HEK293 (cell line): ENCODE results near the gene GYS2.

Source experiments
- CTCF ChIA-PET: fragments of 350-600 bp; formaldehyde crosslinking; extraction: SDS; loops from one replicate; lab custom pipeline; 2021; ENCODE audit warnings: antibody characterized with exemption; lab: Yijun Ruan, JAX
- POLR2A ChIA-PET: fragments of 300-600 bp; formaldehyde crosslinking; extraction: SDS; loops from one replicate; lab custom pipeline; 2020; ENCODE audit warnings: antibody characterized with exemption, inconsistent platforms; lab: Yijun Ruan, JAX
- H3K27ac ChIP-seq: fragments of 200-500 bp; sonication (Bioruptor generic); 2 replicates; pipeline ENCODE4 v1.5.1; 2014; ENCODE audit warnings: low read depth, low read length, control low read depth, inconsistent platforms; ENCODE audit errors: extremely low read depth
- H3K36me3 ChIP-seq, 2 experiments: fragments of 200-500 bp in 1 of 2; sonication (Bioruptor generic) in 1 of 2; 1 replicate in 1 of 2; 2 replicates in 1 of 2; pipeline ENCODE4 v1.5.1; 2014 to 2017; ENCODE audit warnings: inconsistent platforms in 2 of 2, low read length in 2 of 2; ENCODE audit not compliant: control insufficient read depth in 2 of 2, insufficient read depth in 1 of 2
- H3K4me1 ChIP-seq: fragments of 200-500 bp; sonication (Bioruptor generic); 2 replicates; pipeline ENCODE4 v1.5.1; 2014; ENCODE audit warnings: mild to moderate bottlenecking, low read length, inconsistent platforms; ENCODE audit not compliant: control insufficient read depth, insufficient read depth
- H3K4me3 ChIP-seq: 2 replicates; pipeline ENCODE4 v1.5.1; 2011; ENCODE audit warnings: low read depth, mild to moderate bottlenecking, control low read depth, low read length, moderate library complexity
- H3K9me3 ChIP-seq: fragments of 200-500 bp; sonication (Bioruptor generic); 2 replicates; pipeline ENCODE4 v1.5.1; 2014; ENCODE audit warnings: low read depth, low read length, inconsistent platforms; ENCODE audit not compliant: control insufficient read depth, insufficient read depth
- KLF16 ChIP-seq: fragments of 450-650 bp; formaldehyde crosslinking; IDR thresholded peaks from 2 replicates; pipeline ENCODE4 v1.5.1; 2017; ENCODE audit warnings: missing biosample characterization, missing genetic modification characterization
- KLF7 ChIP-seq: fragments of 450-650 bp; formaldehyde crosslinking; IDR thresholded peaks from 2 replicates; pipeline ENCODE4 v1.5.1; 2016; ENCODE audit warnings: missing biosample characterization, missing genetic modification characterization, borderline replicate concordance
- ZNF19 ChIP-seq: fragments of 450-650 bp; formaldehyde crosslinking; IDR thresholded peaks from 2 replicates; pipeline ENCODE4; 2016; ENCODE audit warnings: missing biosample characterization, missing genetic modification characterization, low read depth
- ZNF423 ChIP-seq: fragments of 450-650 bp; formaldehyde crosslinking; IDR thresholded peaks from 2 replicates; pipeline ENCODE4 v1.5.1; 2016; ENCODE audit warnings: missing biosample characterization, missing genetic modification characterization
- ZNF529 ChIP-seq: fragments of 450-650 bp; formaldehyde crosslinking; IDR thresholded peaks from 2 replicates; pipeline ENCODE4 v1.5.1; 2017; ENCODE audit warnings: missing genetic modification characterization, missing biosample characterization; ENCODE audit not compliant: insufficient replicate concordance
- ZNF555 ChIP-seq: fragments of 450-650 bp; formaldehyde crosslinking; conservative IDR thresholded peaks from 2 replicates; pipeline ENCODE4 v1.5.1; 2017; ENCODE audit warnings: missing biosample characterization, mild to moderate bottlenecking, missing genetic modification characterization, inconsistent platforms
- ZNF585B ChIP-seq: fragments of 450-650 bp; formaldehyde crosslinking; IDR thresholded peaks from 2 replicates; pipeline ENCODE4 v1.5.1; 2016; ENCODE audit warnings: missing biosample characterization, missing genetic modification characterization
- ZNF677 ChIP-seq: fragments of 450-650 bp; IDR thresholded peaks from 2 replicates; pipeline ENCODE4 v1.5.0; 2018; ENCODE audit warnings: missing biosample characterization, mild to moderate bottlenecking, missing genetic modification characterization, moderate library complexity
- ZSCAN23 ChIP-seq: fragments of 450-650 bp; formaldehyde crosslinking; IDR thresholded peaks from 2 replicates; pipeline ENCODE4 v1.5.1; 2016; ENCODE audit warnings: missing biosample characterization, missing genetic modification characterization
- ZXDB ChIP-seq: fragments of 450-650 bp; formaldehyde crosslinking; IDR thresholded peaks from 2 replicates; pipeline ENCODE4 v1.5.1; 2016; ENCODE audit warnings: missing biosample characterization, missing genetic modification characterization
- TF ChIP-seq, protein P1 (sequence below): fragments of 450-650 bp; formaldehyde crosslinking; IDR thresholded peaks from 2 replicates; pipeline ENCODE4 v1.5.1; 2016; ENCODE audit warnings: missing biosample characterization, missing genetic modification characterization
- TF ChIP-seq, protein P2 (sequence below): fragments of 450-650 bp; formaldehyde crosslinking; IDR thresholded peaks from 2 replicates; pipeline ENCODE4 v1.5.1; 2016; ENCODE audit warnings: missing biosample characterization, missing genetic modification characterization
- TF ChIP-seq, protein P3 (sequence below): fragments of 450-650 bp; formaldehyde crosslinking; IDR thresholded peaks from 2 replicates; pipeline ENCODE4 v1.5.1; 2016; ENCODE audit warnings: missing biosample characterization, missing genetic modification characterization
- TF ChIP-seq, protein P4 (sequence below): fragments of 450-650 bp; formaldehyde crosslinking; IDR thresholded peaks from 2 replicates; pipeline ENCODE4 v1.5.1; 2016; ENCODE audit warnings: missing biosample characterization, missing genetic modification characterization, borderline replicate concordance
- TF ChIP-seq, protein P5 (sequence below): fragments of 450-650 bp; formaldehyde crosslinking; IDR thresholded peaks from 2 replicates; pipeline ENCODE4 v1.5.1; 2016; ENCODE audit warnings: missing biosample characterization, missing genetic modification characterization, low read depth

GYS2 gene

DNA sequence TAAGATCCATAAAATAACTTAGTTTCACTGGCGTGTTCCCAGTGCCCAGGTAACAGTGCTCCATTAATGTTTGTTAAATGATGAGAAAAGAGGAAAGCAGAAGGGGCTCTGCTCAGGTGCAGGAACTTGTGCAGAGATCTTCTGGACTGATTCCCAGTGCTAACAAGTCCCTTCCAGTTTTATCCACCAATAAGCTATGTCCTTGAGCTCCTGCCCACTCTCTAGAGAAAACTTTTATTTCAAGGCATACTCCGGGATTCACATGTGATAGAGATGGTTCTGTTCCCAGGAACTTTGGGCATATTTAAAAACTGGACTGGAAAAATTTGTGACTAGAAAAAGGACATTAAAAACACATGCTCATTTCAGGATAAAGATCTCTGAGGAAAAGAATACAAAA is 1.9 kb downstream of the GYS2 start (continued):
- TF ChIP-seq ZNF555 (tag by site-specific recombination), result no peak

DNA sequence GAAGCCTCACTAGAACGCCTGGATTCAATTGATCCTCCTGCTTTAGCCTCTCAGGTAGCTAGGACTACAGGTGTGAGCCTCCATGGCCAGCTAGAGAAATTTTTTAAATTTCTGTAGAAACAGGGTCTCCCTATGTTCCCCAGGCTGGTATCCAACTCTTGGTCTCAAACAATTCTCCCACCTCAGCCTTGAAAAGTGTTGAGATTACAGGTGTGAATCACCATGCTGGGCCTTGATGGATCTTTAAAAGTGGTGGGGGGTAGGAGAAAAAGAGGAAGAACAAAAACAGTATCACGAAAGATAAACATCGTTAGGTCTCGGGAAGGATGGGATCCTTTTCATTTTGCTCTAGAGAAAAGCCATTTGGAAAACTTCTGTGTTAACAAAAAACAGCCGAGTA is 4.5 kb downstream of the GYS2 start:
- Histone ChIP-seq H3K4me1 (no peaks in the 10 kb centered on the region), H3K4me3 (no peak overlapping the region), H3K27ac (no peak overlapping the region), H3K9me3 (no peaks in the 10 kb centered on the region), H3K36me3 (no peaks in the 10 kb centered on the region)
- ChIA-PET CTCF (no interaction called here), POLR2A (no interaction called here)
- TF ChIP-seq ZNF585B (no peak), KLF7 (tag by site-specific recombination) (no peak), ZSCAN23 (no peak), ZNF677 (no peak), ZXDB (tag by site-specific recombination) (no peak), ZNF423 (tag by site-specific recombination) (no peak), KLF16 (tag by site-specific recombination) (no peak), ZNF19 (tag by site-specific recombination) (no peak), ZNF529 (tag by site-specific recombination) (no peak)
- TF ChIP-seq, protein P1, sequence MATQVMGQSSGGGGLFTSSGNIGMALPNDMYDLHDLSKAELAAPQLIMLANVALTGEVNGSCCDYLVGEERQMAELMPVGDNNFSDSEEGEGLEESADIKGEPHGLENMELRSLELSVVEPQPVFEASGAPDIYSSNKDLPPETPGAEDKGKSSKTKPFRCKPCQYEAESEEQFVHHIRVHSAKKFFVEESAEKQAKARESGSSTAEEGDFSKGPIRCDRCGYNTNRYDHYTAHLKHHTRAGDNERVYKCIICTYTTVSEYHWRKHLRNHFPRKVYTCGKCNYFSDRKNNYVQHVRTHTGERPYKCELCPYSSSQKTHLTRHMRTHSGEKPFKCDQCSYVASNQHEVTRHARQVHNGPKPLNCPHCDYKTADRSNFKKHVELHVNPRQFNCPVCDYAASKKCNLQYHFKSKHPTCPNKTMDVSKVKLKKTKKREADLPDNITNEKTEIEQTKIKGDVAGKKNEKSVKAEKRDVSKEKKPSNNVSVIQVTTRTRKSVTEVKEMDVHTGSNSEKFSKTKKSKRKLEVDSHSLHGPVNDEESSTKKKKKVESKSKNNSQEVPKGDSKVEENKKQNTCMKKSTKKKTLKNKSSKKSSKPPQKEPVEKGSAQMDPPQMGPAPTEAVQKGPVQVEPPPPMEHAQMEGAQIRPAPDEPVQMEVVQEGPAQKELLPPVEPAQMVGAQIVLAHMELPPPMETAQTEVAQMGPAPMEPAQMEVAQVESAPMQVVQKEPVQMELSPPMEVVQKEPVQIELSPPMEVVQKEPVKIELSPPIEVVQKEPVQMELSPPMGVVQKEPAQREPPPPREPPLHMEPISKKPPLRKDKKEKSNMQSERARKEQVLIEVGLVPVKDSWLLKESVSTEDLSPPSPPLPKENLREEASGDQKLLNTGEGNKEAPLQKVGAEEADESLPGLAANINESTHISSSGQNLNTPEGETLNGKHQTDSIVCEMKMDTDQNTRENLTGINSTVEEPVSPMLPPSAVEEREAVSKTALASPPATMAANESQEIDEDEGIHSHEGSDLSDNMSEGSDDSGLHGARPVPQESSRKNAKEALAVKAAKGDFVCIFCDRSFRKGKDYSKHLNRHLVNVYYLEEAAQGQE (tag by site-specific recombination), result no peak
- TF ChIP-seq, protein P2, sequence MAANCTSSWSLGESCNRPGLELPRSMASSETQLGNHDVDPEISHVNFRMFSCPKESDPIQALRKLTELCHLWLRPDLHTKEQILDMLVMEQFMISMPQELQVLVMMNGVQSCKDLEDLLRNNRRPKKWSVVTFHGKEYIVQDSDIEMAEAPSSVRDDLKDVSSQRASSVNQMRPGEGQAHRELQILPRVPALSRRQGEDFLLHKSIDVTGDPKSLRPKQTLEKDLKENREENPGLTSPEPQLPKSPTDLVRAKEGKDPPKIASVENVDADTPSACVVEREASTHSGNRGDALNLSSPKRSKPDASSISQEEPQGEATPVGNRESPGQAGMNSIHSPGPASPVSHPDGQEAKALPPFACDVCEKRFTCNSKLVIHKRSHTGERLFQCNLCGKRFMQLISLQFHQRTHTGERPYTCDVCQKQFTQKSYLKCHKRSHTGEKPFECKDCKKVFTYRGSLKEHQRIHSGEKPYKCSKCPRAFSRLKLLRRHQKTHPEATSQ (tag by site-specific recombination), result no peak
- TF ChIP-seq, protein P3, sequence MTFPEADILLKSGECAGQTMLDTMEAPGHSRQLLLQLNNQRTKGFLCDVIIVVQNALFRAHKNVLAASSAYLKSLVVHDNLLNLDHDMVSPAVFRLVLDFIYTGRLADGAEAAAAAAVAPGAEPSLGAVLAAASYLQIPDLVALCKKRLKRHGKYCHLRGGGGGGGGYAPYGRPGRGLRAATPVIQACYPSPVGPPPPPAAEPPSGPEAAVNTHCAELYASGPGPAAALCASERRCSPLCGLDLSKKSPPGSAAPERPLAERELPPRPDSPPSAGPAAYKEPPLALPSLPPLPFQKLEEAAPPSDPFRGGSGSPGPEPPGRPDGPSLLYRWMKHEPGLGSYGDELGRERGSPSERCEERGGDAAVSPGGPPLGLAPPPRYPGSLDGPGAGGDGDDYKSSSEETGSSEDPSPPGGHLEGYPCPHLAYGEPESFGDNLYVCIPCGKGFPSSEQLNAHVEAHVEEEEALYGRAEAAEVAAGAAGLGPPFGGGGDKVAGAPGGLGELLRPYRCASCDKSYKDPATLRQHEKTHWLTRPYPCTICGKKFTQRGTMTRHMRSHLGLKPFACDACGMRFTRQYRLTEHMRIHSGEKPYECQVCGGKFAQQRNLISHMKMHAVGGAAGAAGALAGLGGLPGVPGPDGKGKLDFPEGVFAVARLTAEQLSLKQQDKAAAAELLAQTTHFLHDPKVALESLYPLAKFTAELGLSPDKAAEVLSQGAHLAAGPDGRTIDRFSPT, result no peak
- TF ChIP-seq, protein P4, sequence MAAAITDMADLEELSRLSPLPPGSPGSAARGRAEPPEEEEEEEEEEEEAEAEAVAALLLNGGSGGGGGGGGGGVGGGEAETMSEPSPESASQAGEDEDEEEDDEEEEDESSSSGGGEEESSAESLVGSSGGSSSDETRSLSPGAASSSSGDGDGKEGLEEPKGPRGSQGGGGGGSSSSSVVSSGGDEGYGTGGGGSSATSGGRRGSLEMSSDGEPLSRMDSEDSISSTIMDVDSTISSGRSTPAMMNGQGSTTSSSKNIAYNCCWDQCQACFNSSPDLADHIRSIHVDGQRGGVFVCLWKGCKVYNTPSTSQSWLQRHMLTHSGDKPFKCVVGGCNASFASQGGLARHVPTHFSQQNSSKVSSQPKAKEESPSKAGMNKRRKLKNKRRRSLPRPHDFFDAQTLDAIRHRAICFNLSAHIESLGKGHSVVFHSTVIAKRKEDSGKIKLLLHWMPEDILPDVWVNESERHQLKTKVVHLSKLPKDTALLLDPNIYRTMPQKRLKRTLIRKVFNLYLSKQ (tag by site-specific recombination), result no peak
- TF ChIP-seq, protein P5, sequence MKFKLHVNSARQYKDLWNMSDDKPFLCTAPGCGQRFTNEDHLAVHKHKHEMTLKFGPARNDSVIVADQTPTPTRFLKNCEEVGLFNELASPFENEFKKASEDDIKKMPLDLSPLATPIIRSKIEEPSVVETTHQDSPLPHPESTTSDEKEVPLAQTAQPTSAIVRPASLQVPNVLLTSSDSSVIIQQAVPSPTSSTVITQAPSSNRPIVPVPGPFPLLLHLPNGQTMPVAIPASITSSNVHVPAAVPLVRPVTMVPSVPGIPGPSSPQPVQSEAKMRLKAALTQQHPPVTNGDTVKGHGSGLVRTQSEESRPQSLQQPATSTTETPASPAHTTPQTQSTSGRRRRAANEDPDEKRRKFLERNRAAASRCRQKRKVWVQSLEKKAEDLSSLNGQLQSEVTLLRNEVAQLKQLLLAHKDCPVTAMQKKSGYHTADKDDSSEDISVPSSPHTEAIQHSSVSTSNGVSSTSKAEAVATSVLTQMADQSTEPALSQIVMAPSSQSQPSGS (tag by site-specific recombination), result no peak
